Large intestine (tissue), 3 donors: Measurements from ENCODE around the gene SERPINB6. TPM values are rescaled to one million over a fixed set of nuclear protein-coding genes. Genes with fewer than 3 reads are reported as not detected.
"Not testable (repeated sequence)": the region's sequence is repeated elsewhere in the genome, so short reads cannot be mapped to it uniquely, and the experiment has no call there.

ENCODE experiments used
- DNase-seq, 2 donors: peaks; one replicate each; pipeline versions ENCODE4 v3.0.0 to v3.0.0-alpha.2; 2013
- H3K27ac ChIP-seq: one replicate; pipeline ENCODE4 v1.5.1; 2013; ENCODE audit warnings: low read length
- H3K27me3 ChIP-seq: 2 replicates; pipeline ENCODE4 v1.6.1; 2013; ENCODE audit warnings: low read length; ENCODE audit not compliant: control insufficient read depth, insufficient read depth
- H3K36me3 ChIP-seq: 2 replicates; pipeline ENCODE4 v1.6.1; 2013; ENCODE audit warnings: low read length; ENCODE audit not compliant: control insufficient read depth, insufficient read depth
- H3K4me1 ChIP-seq: one replicate; pipeline ENCODE4 v1.6.1; 2013; ENCODE audit warnings: low read length; ENCODE audit not compliant: control insufficient read depth, insufficient read depth
- H3K4me3 ChIP-seq: one replicate; pipeline ENCODE4 v1.5.1; 2013; ENCODE audit warnings: low read length
- H3K9me3 ChIP-seq: one replicate; pipeline ENCODE4 v1.6.1; 2013; ENCODE audit warnings: mild to moderate bottlenecking, low read depth, low read length, moderate library complexity; ENCODE audit not compliant: control insufficient read depth
- WGBS: methylation state at CpG from one replicate; pipeline ENCODE4 v1.1.5; 2013; ENCODE audit warnings: low lambda C conversion rate; ENCODE audit not compliant: insufficient coverage; 5-methylcytosine and 5-hydroxymethylcytosine counted together
- polyA plus RNA-seq: library from polyadenylated mRNA; unstranded; fragments of 120-200 nt; gene quantifications from one replicate; pipeline ENCODE4 v1.2.1, GENCODE V29; 2013

SERPINB6 gene
- polyA plus RNA-seq, 1 donor = 279 TPM

GRCh38 chr6:2901645-2902502 is 69.5 kb downstream of the SERPINB6 start:
- H3K27me3 ChIP-seq, H3K9me3 ChIP-seq, H3K4me1 ChIP-seq, DNase-seq, H3K36me3 ChIP-seq: not testable (repeated sequence)
- Histone ChIP-seq H3K27ac (peak overlapping the region; percentile 88), H3K4me3 (peak overlapping the region; percentile 80)
- no CpG with 5 or more reads among the region's 27 CpGs for WGBS

GRCh38 chr6:2900821-2901644 is 70.3 kb downstream of the SERPINB6 start:
- H3K27ac ChIP-seq = no peak overlapping the region
- no peak overlapping the region for H3K4me3 ChIP-seq
- WGBS = 100% methylated on average over 2 of the region's 12 CpGs
- DNase-seq = no peak
- peaks cover 9% of the 10 kb centered on the region for H3K4me1 ChIP-seq
- H3K27me3 ChIP-seq = peaks cover 2% of the 10 kb centered on the region
- peaks cover 9% of the 10 kb centered on the region for H3K36me3 ChIP-seq
- peaks cover 3% of the 10 kb centered on the region for H3K9me3 ChIP-seq

- 93% methylated on average over 4 of the region's 15 CpGs for WGBS
- Histone ChIP-seq H3K4me3 (no peak overlapping the region), H3K4me1 (peaks cover 9% of the 10 kb centered on the region), H3K27me3 (peaks cover 2% of the 10 kb centered on the region), H3K9me3 (peaks cover 3% of the 10 kb centered on the region), H3K27ac (no peak overlapping the region), H3K36me3 (peaks cover 14% of the 10 kb centered on the region)
- DNase-seq = no peak
These were observed 71.1 kb downstream of the SERPINB6 start for GRCh38 chr6:2900221-2900807.

GRCh38 chr6:2899596-2899995 is 71.8 kb downstream of the SERPINB6 start:
- peaks cover 19% of the 10 kb centered on the region for H3K36me3 ChIP-seq
- no peak overlapping the region for H3K4me3 ChIP-seq
- peaks cover 9% of the 10 kb centered on the region for H3K4me1 ChIP-seq
- DNase-seq = no peak
- no peak overlapping the region for H3K27ac ChIP-seq
- WGBS = no CpG with 5 or more reads among the region's 6 CpGs
- H3K27me3 ChIP-seq = peaks cover 2% of the 10 kb centered on the region
- peaks cover 3% of the 10 kb centered on the region for H3K9me3 ChIP-seq

Other genes starting within 250 kb of the SERPINB6 start
- gene MYLK4, start 220.6 kb downstream of the SERPINB6 start, polyA plus RNA-seq = 0.48 TPM
- gene WRNIP1, start 206.2 kb downstream of the SERPINB6 start, polyA plus RNA-seq = 40.4 TPM
- gene SERPINB1, start 129.7 kb downstream of the SERPINB6 start, polyA plus RNA-seq = 90.1 TPM
- gene SERPINB9, start 68.3 kb downstream of the SERPINB6 start, polyA plus RNA-seq = 13.8 TPM
- 21.1 TPM for gene NQO2, start 28.3 kb upstream of the SERPINB6 start, polyA plus RNA-seq
- gene RIPK1, start 96.9 kb upstream of the SERPINB6 start, polyA plus RNA-seq = 32.2 TPM
- 77.9 TPM for gene BPHL, start 147.1 kb upstream of the SERPINB6 start, polyA plus RNA-seq
- 103 TPM for gene TUBB2A, start 186.0 kb upstream of the SERPINB6 start, polyA plus RNA-seq